Hindlimb muscle (tissue), 1 donor: Measurements from ENCODE around the gene CHST2. TPM values are rescaled to one million over a fixed set of nuclear protein-coding genes. Genes with fewer than 3 reads are reported as not detected.

ENCODE experiments used
- DNase-seq: peaks from one replicate; pipeline ENCODE4 v3.0.0-alpha.2; 2013
- polyA plus RNA-seq: library from polyadenylated mRNA; unstranded; fragments of 120-200 nt; gene quantifications from one replicate; pipeline ENCODE4 v1.2.1, GENCODE V29; 2013; ENCODE audit not compliant: insufficient read length

The CHST2 gene
- polyA plus RNA-seq, 1 donor, result 4.4 TPM

- DNase-seq, result no peak
These were observed 50.5 kb downstream of the CHST2 start for GRCh38 chr3:143170074-143170473.

- DNase-seq, result no peak
These were observed 51.1 kb downstream of the CHST2 start for GRCh38 chr3:143170676-143171075.

- DNase-seq, result peak; percentile 48
These were observed 51.8 kb downstream of the CHST2 start for GRCh38 chr3:143171141-143171980.

- DNase-seq, result no peak
These were observed 52.7 kb downstream of the CHST2 start for GRCh38 chr3:143172062-143172794.

GRCh38 chr3:143172795-143173145 lies 53.2 kb downstream of the CHST2 start:
- no peak for DNase-seq

GRCh38 chr3:143173242-143173641 lies 53.7 kb downstream of the CHST2 start:
- DNase-seq, result no peak

Other genes starting within 250 kb of the CHST2 start
- 1.0 TPM for gene PCOLCE2, start 230.7 kb upstream of the CHST2 start, polyA plus RNA-seq
- not detected for gene PAQR9, start 156.1 kb upstream of the CHST2 start, polyA plus RNA-seq
- gene U2SURP, start 118.2 kb upstream of the CHST2 start, polyA plus RNA-seq, result 79.7 TPM